Left lung (tissue), 10 donors: ENCODE measurements around the gene CDK5RAP3. TPM values are rescaled to one million over a fixed set of nuclear protein-coding genes. Genes with fewer than 3 reads are reported as not detected.

ENCODE experiments used
- ATAC-seq: fragments of 200-7000 bp; cut with Tn5 transposase; one replicate; pipeline ENCODE4 v1.9.1; 2020; ENCODE audit warnings: moderate library complexity
- DNase-seq, 4 donors: peaks; one replicate each; pipeline ENCODE4 v3.0.0-alpha.2; 2013 to 2020
- H3K27ac ChIP-seq, 2 donors: fragments of 200-600 bp; sonication (generic) in 1 of 2; one replicate each; pipeline versions ENCODE4 v1.5.0 to v1.8.0; 2020 to 2021
- H3K27me3 ChIP-seq, 2 donors: fragments of 200-600 bp; sonication (generic) in 1 of 2; one replicate each; pipeline versions ENCODE4 v1.5.0 to v1.8.0; 2020 to 2021
- H3K36me3 ChIP-seq, 2 donors: fragments of 200-600 bp; sonication (generic) in 1 of 2; one replicate each; pipeline versions ENCODE4 v1.5.0 to v1.8.0; 2020 to 2021
- H3K4me1 ChIP-seq, 2 donors: fragments of 200-600 bp; one replicate each; pipeline ENCODE4 v1.8.0; 2021
- H3K4me3 ChIP-seq, 2 donors: fragments of 200-600 bp; sonication (generic) in 1 of 2; one replicate each; pipeline versions ENCODE4 v1.5.0 to v1.8.0; 2020 to 2021; ENCODE audit warnings: mild to moderate bottlenecking in 1 of 2
- H3K9me3 ChIP-seq, 2 donors: fragments of 200-600 bp; sonication (generic) in 1 of 2; one replicate each; pipeline versions ENCODE4 v1.5.0 to v1.8.0; 2020 to 2021
- intact Hi-C, 2 donors: fragments of 100-400 bp; cut with DNase I; formaldehyde crosslinking; loops; one replicate each; pipeline versions ENCODE4 v1.11.2 to v1.14.2; 2022
- polyA plus RNA-seq, 6 donors: library from polyadenylated mRNA; unstranded; fragments of 120-200 nt; gene quantifications; one replicate each; pipeline ENCODE4 v1.2.1, GENCODE V29; 2013; ENCODE audit not compliant: insufficient read length in 6 of 6
- total RNA-seq, 2 donors: library from RNA; stranded (reverse); fragmentation: NEBNext Ultra II Directional; extraction: Animal tissue kit (Norgen Biotek cat#: 25700); gene quantifications; one replicate each; pipeline ENCODE4 v1.2.1, GENCODE V29; 2021
- TF ChIP-seq, protein P1 (sequence below), 2 donors: fragments of 200-600 bp; sonication (generic) in 1 of 2; IDR thresholded peaks; one replicate each; pipeline versions ENCODE4 v1.5.0 to v1.8.0; 2021; ENCODE audit warnings: antibody characterized with exemption in 2 of 2
- donor health status: DM: no; HTN: yes; CAD: no.
- donor health status: DM: no; HTN: no; CAD: no.

CDK5RAP3 gene
- total and polyA plus RNA-seq, 8 donors: 136 to 182 (median 159) TPM

DNA sequence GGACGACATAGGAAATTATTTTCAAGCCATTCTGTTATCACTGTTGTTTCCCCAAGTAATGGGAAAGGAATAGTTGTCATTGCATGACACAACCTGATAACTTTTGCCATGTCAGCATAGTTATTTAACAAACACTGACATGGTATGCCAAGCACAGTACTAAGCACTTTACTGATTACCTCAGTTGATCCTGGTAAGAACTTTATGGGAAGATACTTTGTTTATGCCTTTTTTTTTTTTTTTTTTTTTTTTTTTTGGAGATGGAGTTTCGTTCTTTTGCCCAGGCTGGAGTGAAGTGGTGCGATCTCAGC is 45.3 kb upstream of the CDK5RAP3 start:
- Histone ChIP-seq H3K4me1 (no peaks in the 10 kb centered on the region), H3K27ac (no peak overlapping the region), H3K4me3 (no peak overlapping the region), H3K36me3 (peaks cover 0 to 84% of the 10 kb centered on the region in 2 donors), H3K27me3 (no peaks in the 10 kb centered on the region), H3K9me3 (no peaks in the 10 kb centered on the region)
- intact Hi-C loops: no loop called here
- DNase-seq (no peak), ATAC-seq (no peak)
- TF ChIP-seq, protein P1, sequence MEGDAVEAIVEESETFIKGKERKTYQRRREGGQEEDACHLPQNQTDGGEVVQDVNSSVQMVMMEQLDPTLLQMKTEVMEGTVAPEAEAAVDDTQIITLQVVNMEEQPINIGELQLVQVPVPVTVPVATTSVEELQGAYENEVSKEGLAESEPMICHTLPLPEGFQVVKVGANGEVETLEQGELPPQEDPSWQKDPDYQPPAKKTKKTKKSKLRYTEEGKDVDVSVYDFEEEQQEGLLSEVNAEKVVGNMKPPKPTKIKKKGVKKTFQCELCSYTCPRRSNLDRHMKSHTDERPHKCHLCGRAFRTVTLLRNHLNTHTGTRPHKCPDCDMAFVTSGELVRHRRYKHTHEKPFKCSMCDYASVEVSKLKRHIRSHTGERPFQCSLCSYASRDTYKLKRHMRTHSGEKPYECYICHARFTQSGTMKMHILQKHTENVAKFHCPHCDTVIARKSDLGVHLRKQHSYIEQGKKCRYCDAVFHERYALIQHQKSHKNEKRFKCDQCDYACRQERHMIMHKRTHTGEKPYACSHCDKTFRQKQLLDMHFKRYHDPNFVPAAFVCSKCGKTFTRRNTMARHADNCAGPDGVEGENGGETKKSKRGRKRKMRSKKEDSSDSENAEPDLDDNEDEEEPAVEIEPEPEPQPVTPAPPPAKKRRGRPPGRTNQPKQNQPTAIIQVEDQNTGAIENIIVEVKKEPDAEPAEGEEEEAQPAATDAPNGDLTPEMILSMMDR (IDR thresholded peaks at IDR 0.05): no peak

DNA sequence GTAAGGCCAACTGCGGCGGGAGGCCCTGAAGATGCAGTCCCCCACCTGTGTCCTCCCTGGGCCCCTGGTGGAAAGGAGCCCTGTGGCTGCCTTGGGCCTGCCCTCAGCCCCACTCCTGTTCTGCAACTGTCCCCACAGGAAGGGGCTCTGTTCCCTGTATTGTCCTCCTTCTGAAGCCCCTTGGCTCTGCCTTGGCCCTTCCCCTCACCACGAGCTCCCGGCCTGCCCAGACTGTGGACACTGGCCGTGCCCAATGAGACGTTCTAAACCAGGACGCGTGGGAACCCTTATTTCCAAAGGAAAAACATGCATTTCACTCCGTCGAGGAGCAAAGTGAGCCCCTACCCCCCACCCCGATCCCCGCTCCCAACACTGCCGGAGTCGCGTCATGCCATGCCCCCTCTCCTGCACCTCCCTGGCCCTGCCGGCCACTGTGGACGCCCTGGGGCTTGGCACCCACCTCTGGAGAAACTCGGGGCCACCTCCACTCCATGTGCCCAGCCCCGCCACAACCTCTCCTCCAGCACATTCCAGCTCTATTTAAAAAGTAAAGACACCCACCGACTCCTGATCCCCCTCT is 43.0 kb upstream of the CDK5RAP3 start:
- no peak overlapping the region for H3K4me3 ChIP-seq
- DNase-seq (no peak), ATAC-seq (no peak)
- no peaks in the 10 kb centered on the region for H3K9me3 ChIP-seq
- no peak overlapping the region for H3K27ac ChIP-seq
- intact Hi-C loops: no loop called here
- no peaks in the 10 kb centered on the region for H3K27me3 ChIP-seq
- no peaks in the 10 kb centered on the region for H3K4me1 ChIP-seq
- H3K36me3 ChIP-seq: peaks cover 0 to 75% of the 10 kb centered on the region in 2 donors
- TF ChIP-seq, protein P1 (IDR thresholded peaks at IDR 0.05): no peak

DNA sequence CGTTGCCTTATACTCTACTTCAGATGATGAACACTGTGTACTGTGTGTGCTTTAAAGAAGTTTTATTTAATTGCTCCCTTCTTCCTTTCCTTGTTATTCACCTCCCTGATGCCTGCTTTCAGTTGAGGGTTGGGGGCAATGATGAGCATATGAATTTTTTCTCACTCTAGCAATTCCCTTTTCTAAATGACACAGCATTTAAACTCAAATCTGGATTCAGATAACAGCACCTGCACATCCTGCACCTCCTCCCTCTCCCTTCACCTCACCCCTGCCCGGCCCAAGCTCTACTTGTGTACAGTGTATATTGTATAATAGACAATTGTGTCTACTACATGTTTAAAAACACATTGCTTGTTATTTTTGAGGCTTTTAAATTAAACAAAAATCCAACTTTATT is 42.5 kb upstream of the CDK5RAP3 start:
- Histone ChIP-seq H3K36me3 (peaks cover 0 to 70% of the 10 kb centered on the region in 2 donors), H3K27me3 (no peaks in the 10 kb centered on the region), H3K27ac (no peak overlapping the region), H3K4me1 (no peaks in the 10 kb centered on the region), H3K9me3 (no peaks in the 10 kb centered on the region), H3K4me3 (no peak overlapping the region)
- intact Hi-C loops: no loop called here
- no peak for DNase-seq
- ATAC-seq: no peak
- TF ChIP-seq, protein P1 (IDR thresholded peaks at IDR 0.05): no peak

DNA sequence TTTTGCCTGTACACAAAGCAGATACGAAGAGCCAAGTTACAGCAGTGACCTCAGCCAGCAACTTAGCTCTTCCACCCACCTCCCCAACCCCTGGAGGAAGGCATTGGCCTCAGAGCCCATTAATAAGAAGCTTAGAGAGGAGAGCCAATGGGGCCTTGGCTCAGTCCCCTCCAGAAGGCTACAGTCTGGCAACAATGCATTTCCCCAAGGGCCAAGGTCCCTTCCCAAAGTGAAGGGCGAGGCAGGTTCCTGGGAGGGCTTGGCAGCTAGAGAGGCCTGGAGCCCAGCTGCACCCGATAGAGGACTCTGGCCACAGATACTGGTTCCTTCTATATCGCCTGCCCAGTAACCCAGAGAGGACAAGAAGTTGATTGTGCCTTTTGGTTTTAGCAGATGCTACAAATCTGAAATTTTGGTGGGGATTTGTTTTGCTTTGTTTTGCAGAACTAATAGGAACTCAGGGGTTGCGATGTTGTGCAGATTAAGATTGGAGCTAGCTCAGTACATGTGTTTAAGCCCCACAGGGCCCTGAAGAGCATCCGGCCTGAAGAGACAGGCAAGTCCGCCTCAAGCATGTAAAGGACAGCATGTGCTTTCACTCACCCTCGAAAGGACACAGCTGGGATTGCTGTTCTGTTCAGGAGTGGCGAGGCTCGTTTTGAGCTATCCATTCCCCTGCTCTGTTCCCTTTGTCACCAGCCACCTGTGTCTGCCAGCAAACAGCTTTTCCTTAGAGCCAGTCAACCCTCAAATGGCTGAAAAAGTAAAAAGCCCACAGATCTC is 41.5 kb upstream of the CDK5RAP3 start:
- Histone ChIP-seq H3K4me1 (no peaks in the 10 kb centered on the region), H3K4me3 (no peak overlapping the region), H3K27ac (no peak overlapping the region), H3K9me3 (no peaks in the 10 kb centered on the region), H3K27me3 (no peaks in the 10 kb centered on the region), H3K36me3 (peaks cover 0 to 60% of the 10 kb centered on the region in 2 donors)
- ATAC-seq (no peak), DNase-seq (no peak)
- intact Hi-C loops: no loop called here
- TF ChIP-seq, protein P1 (IDR thresholded peaks at IDR 0.05): no peak

DNA sequence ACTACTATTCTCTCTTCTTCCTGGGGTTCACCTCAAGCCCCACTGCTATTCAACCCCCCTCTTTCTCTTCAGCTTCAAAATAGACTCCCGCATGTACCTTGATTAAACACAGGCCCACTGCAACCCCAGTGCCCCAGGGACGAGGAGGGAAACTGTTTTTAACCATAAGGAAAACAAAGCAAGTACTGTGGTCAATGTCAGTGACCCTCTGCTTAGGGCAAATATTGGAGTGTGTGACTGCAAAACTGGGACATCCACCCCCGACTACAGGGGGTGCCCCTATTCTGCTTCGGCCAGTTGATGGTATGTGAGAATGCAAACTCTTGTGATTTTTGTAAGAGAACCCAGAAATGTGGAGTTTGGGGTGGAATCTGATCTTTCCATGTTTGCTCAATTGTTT is 39.1 kb upstream of the CDK5RAP3 start:
- DNase-seq (no peak), ATAC-seq (no peak)
- intact Hi-C loops: no loop called here
- H3K9me3 ChIP-seq: no peaks in the 10 kb centered on the region
- no peak overlapping the region for H3K4me3 ChIP-seq
- H3K36me3 ChIP-seq: peaks cover 0 to 35% of the 10 kb centered on the region in 2 donors
- no peaks in the 10 kb centered on the region for H3K27me3 ChIP-seq
- no peaks in the 10 kb centered on the region for H3K4me1 ChIP-seq
- no peak overlapping the region for H3K27ac ChIP-seq
- TF ChIP-seq, protein P1 (IDR thresholded peaks at IDR 0.05): no peak
